HG03039 (cell line): ENCODE data around the gene ZNF722.
"Not testable (repeated sequence)": the region's sequence is repeated elsewhere in the genome, so short reads cannot be mapped to it uniquely, and the experiment has no call there.

Experiments
- ATAC-seq: cut with Tn5 transposase; IDR thresholded peaks from one replicate; pipeline ENCODE4 v1.9.1; 2021; ENCODE audit warnings: mild to moderate bottlenecking, moderate library complexity; ENCODE audit not compliant: unreplicated experiment

Gene ZNF722

GRCh38 chr7:63998549-63998948, at the start of gene ZNF722:
TSS of gene ZNF722 (plus strand) at chr7:63998849. CDS start at chr7:63998962, 113 bp downstream.
- ATAC-seq = no peak

GRCh38 chr7:63953181-63953580, 45.5 kb upstream of the ZNF722 start:
- no peak for ATAC-seq

GRCh38 chr7:63968629-63969028, 30.0 kb upstream of the ZNF722 start:
- no peak for ATAC-seq

- not testable (repeated sequence) for ATAC-seq
Observed at GRCh38 chr7:64015496-64015895, 16.8 kb downstream of the ZNF722 start.

GRCh38 chr7:64035388-64035787, 36.7 kb downstream of the ZNF722 start:
- ATAC-seq = no peak

- ATAC-seq = no peak
Observed at GRCh38 chr7:64037095-64037494, 38.4 kb downstream of the ZNF722 start.

GRCh38 chr7:64045301-64046040, 46.8 kb downstream of the ZNF722 start, which contains the start of gene ZNF727:
TSS of gene ZNF727 (plus strand) at chr7:64045434. CDS start at chr7:64045622, 188 bp downstream.
- ATAC-seq = no peak

- no peak for ATAC-seq
Observed at GRCh38 chr7:64046041-64046389, 47.4 kb downstream of the ZNF722 start.
